Left kidney (tissue), 2 donors: ENCODE measurements around the gene CPNE9. TPM values are rescaled to one million over a fixed set of nuclear protein-coding genes. Genes with fewer than 3 reads are reported as not detected.

Experiments used
- DNase-seq: peaks from one replicate; pipeline ENCODE4 v3.0.0-alpha.2; 2013
- polyA plus RNA-seq: library from polyadenylated mRNA; unstranded; fragments of 120-200 nt; gene quantifications from one replicate; pipeline ENCODE4 v1.2.1, GENCODE V29; 2013; ENCODE audit not compliant: insufficient read length

CPNE9 gene
- polyA plus RNA-seq, 1 donor = not detected

- DNase-seq = no peak
Measured at GRCh38 chr3:9715764-9716437, 12.3 kb downstream of the CPNE9 start.

- no peak for DNase-seq
Measured at GRCh38 chr3:9716801-9717555, 13.3 kb downstream of the CPNE9 start.

- no peak for DNase-seq
Measured at GRCh38 chr3:9717563-9717962, 13.9 kb downstream of the CPNE9 start.

- no peak for DNase-seq
Measured at GRCh38 chr3:9718118-9718517, 14.5 kb downstream of the CPNE9 start.

GRCh38 chr3:9721015-9721699, 17.5 kb downstream of the CPNE9 start:
- DNase-seq = no peak

- no peak for DNase-seq
Measured at GRCh38 chr3:9721700-9722060, 18.0 kb downstream of the CPNE9 start.

- DNase-seq = no peak
Measured at GRCh38 chr3:9725775-9726515, 22.3 kb downstream of the CPNE9 start.

- no peak for DNase-seq
Measured at GRCh38 chr3:9727041-9727595, 23.5 kb downstream of the CPNE9 start.

- no peak for DNase-seq
Measured at GRCh38 chr3:9727743-9728142, 24.1 kb downstream of the CPNE9 start.

GRCh38 chr3:9729419-9729818, 25.8 kb downstream of the CPNE9 start:
- no peak for DNase-seq

- DNase-seq = no peak
Measured at GRCh38 chr3:9730657-9731205, 27.1 kb downstream of the CPNE9 start.

GRCh38 chr3:9731206-9732079, 27.8 kb downstream of the CPNE9 start, which contains the start of gene BRPF1:
Gene BRPF1, plus strand, starts transcription at chr3:9731735. Its CDS starts 2,406 bp downstream, at chr3:9734141.
- DNase-seq = peak; percentile 98

GRCh38 chr3:9732080-9732739, 28.6 kb downstream of the CPNE9 start:
- no peak for DNase-seq

GRCh38 chr3:9732740-9733115, 29.1 kb downstream of the CPNE9 start:
- DNase-seq = no peak

- no peak for DNase-seq
Measured at GRCh38 chr3:9736831-9737230, 33.2 kb downstream of the CPNE9 start.

GRCh38 chr3:9739181-9739580, 35.5 kb downstream of the CPNE9 start:
- DNase-seq = no peak

GRCh38 chr3:9742560-9742959, 38.9 kb downstream of the CPNE9 start:
- DNase-seq = no peak

- DNase-seq = no peak
Measured at GRCh38 chr3:9743548-9743947, 39.9 kb downstream of the CPNE9 start.

- no peak for DNase-seq
Measured at GRCh38 chr3:9744162-9744561, 40.5 kb downstream of the CPNE9 start.

- DNase-seq = no peak
Measured at GRCh38 chr3:9745521-9745920, 41.9 kb downstream of the CPNE9 start.
